NCI-H1694 (cell line): ENCODE data around the gene SLAMF1.

ENCODE experiments used
- DNase-seq: peaks from one replicate; lab custom pipeline; 2025; lab: John Stamatoyannopoulos, UW

SLAMF1 gene

GRCh38 chr1:160623862-160624261 is 23.0 kb downstream of the SLAMF1 start:
- DNase-seq: no peak

DNA sequence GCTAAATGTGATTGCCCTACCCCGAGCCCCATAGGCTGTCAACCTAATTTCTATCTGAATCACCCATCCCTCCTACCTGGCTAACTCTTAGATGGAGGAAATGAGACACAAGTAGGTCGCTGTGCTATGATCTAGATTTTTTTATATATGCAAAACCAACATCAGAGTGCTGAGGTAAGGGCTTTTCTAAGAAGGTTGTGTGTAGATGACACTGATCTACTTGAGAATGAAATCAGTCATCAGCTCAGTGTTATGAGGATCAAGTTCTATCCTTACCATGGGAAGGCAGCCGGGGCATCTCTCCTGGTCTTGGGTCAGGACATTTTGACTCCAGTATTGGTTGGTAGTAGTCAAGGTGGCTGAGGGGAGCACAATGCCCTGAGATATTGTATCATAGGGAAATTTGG is 23.6 kb downstream of the SLAMF1 start:
- no peak for DNase-seq

- DNase-seq: no peak
These were observed 24.2 kb downstream of the SLAMF1 start for GRCh38 chr1:160622501-160623226.

GRCh38 chr1:160621633-160622413 is 25.0 kb downstream of the SLAMF1 start:
- no peak for DNase-seq

- no peak for DNase-seq
These were observed 25.8 kb downstream of the SLAMF1 start for GRCh38 chr1:160620942-160621632.

GRCh38 chr1:160619742-160620277 is 27.0 kb downstream of the SLAMF1 start:
- no peak for DNase-seq

- DNase-seq: peak; percentile 99
These were observed 28.0 kb downstream of the SLAMF1 start for GRCh38 chr1:160618763-160619274.

GRCh38 chr1:160618327-160618726 is 28.5 kb downstream of the SLAMF1 start:
- no peak for DNase-seq

GRCh38 chr1:160615660-160616059 is 31.2 kb downstream of the SLAMF1 start:
- no peak for DNase-seq

DNA sequence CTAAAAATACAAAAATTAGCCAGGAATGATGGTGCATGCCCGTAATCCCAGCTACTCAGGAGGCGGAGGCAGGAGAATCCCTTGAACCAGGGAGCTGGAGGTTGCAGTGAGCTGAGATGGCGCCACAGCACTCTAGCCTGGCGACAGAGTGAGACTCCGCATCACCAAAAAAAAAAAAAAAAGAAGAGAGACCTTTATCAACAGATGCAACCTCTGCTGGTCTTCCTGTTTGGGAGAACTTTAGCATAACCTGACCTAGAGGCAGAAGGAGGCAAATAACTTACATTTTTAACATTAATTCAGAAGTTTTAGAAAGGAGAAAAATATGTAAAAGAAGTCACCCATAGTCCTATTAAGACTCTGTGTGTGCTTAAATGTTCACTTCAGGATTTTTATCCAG is 32.4 kb downstream of the SLAMF1 start:
- DNase-seq: no peak

- DNase-seq: no peak
These were observed 34.1 kb downstream of the SLAMF1 start for GRCh38 chr1:160612613-160613218.

DNA sequence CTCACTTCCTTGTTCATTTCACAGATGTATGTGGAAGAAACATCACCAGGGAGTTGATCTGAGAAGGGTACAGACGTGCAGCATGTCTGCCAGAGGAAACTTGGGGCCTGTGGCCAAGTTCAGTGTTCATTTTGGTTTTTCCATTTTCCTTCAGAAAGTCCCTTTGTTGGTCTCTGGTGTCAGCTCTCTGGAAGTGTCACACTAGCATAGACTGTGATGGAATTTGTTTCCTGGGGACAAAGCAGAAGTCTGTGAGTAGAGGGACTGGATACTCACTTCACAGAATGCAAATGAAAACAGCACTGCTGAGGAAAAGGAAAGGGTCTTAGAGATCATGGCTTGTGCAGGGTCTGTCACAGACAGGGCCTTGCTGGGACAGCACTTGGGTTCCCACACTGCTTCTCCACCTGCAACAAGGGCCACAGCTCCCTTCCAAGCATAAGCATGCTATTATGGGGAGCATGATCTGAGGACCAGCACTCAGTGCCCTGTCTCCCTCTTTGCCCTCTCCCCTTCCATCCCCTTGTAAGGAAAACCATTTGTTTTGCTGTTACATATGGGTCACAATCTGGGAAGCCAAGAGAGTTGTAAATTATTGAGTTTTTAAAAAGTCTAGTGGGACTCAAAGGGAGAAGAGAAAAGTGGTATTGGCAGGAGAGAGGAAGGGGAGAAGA is 36.1 kb downstream of the SLAMF1 start:
- DNase-seq: no peak

GRCh38 chr1:160608941-160609340 is 37.9 kb downstream of the SLAMF1 start:
- no peak for DNase-seq

DNA sequence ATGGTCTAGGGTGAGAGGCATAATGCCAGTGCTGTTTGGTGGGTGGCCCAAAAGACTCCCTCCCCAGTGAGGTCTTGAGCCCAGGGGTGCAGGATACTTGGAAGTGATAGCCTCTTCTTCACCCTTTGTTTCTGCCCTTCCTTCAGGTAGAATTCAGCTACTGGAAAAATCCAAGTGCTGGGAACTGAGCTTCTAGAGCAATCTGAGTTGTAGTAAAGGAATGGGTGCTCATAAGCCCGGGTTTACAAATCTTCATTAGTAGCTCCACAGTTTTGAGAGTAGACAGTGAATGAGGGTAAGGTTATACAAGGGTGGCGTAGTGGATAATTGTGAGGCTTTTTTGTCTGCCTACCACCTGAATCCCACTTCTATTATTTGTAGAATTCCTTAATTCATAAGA is 38.3 kb downstream of the SLAMF1 start:
- DNase-seq: no peak

GRCh38 chr1:160608057-160608456 is 38.8 kb downstream of the SLAMF1 start:
- DNase-seq: no peak

DNA sequence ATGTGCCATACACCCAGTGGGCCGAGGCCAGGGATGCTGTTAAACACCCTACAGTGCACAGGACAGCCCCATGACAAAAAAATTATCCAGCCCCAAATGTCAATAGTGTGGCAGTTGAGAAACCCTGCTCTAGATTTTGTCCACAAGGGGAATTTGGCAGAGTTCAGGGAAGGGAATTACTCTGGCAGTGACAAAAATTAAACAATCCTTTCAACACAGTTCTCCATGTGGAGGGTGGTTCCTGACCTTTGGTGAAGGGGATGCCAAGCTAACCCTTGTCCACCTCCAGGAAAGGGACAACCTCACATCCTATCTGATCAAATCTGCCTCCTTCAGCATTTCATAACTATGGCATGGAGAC is 39.2 kb downstream of the SLAMF1 start:
- no peak for DNase-seq

- peak; percentile 100 for DNase-seq
These were observed 39.7 kb downstream of the SLAMF1 start for GRCh38 chr1:160607011-160607671.

- no peak for DNase-seq
These were observed 40.2 kb downstream of the SLAMF1 start for GRCh38 chr1:160606611-160607010.

DNA sequence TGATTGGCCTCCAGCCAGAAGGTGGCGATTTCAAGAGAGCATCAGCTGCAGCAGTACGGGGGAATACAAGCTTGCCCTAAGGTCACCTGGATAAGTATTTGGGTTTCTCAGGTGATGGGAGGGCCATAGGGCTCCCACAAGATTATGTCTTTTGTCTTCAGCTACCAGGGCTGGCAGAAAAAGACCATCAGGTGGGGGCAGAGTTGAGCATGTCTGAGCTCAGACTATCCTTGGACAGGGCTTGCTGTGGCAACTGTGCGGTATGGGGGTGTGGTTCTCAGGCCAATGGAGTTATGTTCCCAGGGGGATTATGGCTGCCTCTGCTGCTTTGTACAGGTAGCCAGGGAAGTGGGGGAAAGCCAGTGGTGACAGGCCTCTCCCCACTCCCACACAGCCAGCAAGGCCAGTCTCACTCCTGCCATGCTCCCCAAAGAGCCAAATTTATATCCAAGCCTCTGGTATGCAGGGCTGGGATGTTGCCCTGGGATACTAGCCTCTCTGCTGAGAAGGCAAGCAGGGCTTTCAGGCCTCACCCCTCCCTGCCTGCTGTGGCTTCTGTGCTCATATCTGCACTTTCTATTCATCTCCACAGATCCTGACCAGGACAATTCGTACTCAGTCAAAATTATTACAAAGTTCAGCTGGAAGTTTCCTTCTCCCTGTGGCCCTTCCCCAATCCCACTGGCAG is 40.9 kb downstream of the SLAMF1 start:
- DNase-seq: no peak

- no peak for DNase-seq
These were observed 41.6 kb downstream of the SLAMF1 start for GRCh38 chr1:160605205-160605604.
